Stimulated activated naive CD4-positive, alpha-beta T cell (primary cell): Measurements from ENCODE around the gene ADAMTSL2.

Source experiments
- DNase-seq, 6 experiments: peaks; one replicate each; lab custom pipeline; 2025; lab: John Stamatoyannopoulos, UW

The ADAMTSL2 gene

GRCh38 chr9:133535306-133535877, 888 bp downstream of the ADAMTSL2 start:
- DNase-seq = peak in 1 of 6 experiments; percentile 3

GRCh38 chr9:133536080-133536479, 1.6 kb downstream of the ADAMTSL2 start:
- no peak for DNase-seq

- DNase-seq = no peak
Observed at GRCh38 chr9:133536536-133536935, 2.0 kb downstream of the ADAMTSL2 start.

- DNase-seq = no peak
Observed at GRCh38 chr9:133537257-133537656, 2.8 kb downstream of the ADAMTSL2 start.

- no peak for DNase-seq
Observed at GRCh38 chr9:133538176-133538575, 3.7 kb downstream of the ADAMTSL2 start.

GRCh38 chr9:133538851-133539833, 4.6 kb downstream of the ADAMTSL2 start:
- DNase-seq = no peak

GRCh38 chr9:133539991-133540697, 5.6 kb downstream of the ADAMTSL2 start:
- no peak for DNase-seq

GRCh38 chr9:133540698-133541025, 6.2 kb downstream of the ADAMTSL2 start:
- DNase-seq = no peak

GRCh38 chr9:133542002-133542401, 7.5 kb downstream of the ADAMTSL2 start:
- no peak for DNase-seq

GRCh38 chr9:133543772-133544467, 9.4 kb downstream of the ADAMTSL2 start:
- DNase-seq = no peak

- no peak for DNase-seq
Observed at GRCh38 chr9:133545494-133546286, 11.2 kb downstream of the ADAMTSL2 start.

GRCh38 chr9:133546287-133546680, 11.8 kb downstream of the ADAMTSL2 start:
- DNase-seq = no peak

GRCh38 chr9:133547116-133547515, 12.6 kb downstream of the ADAMTSL2 start:
- no peak for DNase-seq

GRCh38 chr9:133551446-133551845, 16.9 kb downstream of the ADAMTSL2 start:
- DNase-seq = no peak

- DNase-seq = no peak
Observed at GRCh38 chr9:133552236-133552635, 17.7 kb downstream of the ADAMTSL2 start.

GRCh38 chr9:133553123-133553522, 18.6 kb downstream of the ADAMTSL2 start:
- no peak for DNase-seq

GRCh38 chr9:133553973-133554713, 19.6 kb downstream of the ADAMTSL2 start:
- no peak for DNase-seq

GRCh38 chr9:133554729-133555128, 20.2 kb downstream of the ADAMTSL2 start:
- no peak for DNase-seq

GRCh38 chr9:133556354-133556753, 21.9 kb downstream of the ADAMTSL2 start:
- DNase-seq = no peak

GRCh38 chr9:133557581-133557980, 23.1 kb downstream of the ADAMTSL2 start:
- no peak for DNase-seq
